ENCODE results near the gene CSNK1G1.
"Not testable (repeated sequence)": the region's sequence is repeated elsewhere in the genome, so short reads cannot be mapped to it uniquely, and the experiment has no call there.

CSNK1G1 gene

GRCh38 chr15:64131547-64131946 is 224.4 kb downstream of the CSNK1G1 start:
- no peak for DNase-seq

DNA sequence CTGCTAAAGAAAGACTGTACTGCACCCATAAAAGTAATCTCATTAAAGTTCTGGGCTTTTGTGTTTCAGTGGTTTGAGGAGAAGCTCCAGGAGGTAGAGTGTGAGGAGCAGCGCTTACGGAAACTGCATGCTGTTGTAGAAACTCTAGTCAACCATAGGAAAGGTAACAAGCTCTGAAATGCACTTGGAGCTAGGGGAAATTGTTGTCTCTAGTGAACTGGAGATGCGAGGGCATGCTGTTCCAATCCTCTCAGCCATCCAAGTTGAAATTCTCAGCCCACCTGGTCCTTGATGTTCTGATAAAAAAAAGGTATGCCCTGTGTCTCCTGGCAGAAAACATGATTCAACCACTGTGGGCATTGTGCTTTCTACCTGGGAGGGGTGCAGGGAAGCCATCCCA is 225.8 kb downstream of the CSNK1G1 start:
- DNase-seq = no peak

GRCh38 chr15:64127521-64128270 is 228.3 kb downstream of the CSNK1G1 start:
- DNase-seq = no peak

DNA sequence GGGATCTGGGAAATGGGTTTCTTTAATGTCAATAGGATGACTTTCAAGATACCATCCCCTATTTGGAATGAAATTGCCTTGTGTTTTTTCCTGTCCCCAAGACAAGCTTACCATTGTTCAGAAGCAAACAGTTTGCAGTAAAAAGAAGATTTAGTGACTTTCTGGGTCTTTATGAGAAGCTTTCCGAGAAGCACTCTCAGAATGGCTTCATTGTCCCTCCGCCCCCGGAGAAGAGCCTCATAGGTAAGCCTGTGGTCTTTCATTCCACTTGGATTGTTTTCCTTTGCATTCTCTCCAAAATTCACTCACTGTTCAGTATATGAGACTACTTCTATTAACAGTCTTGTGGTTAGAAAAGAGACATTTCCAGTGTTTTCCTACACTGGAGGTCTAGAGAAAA is 230.0 kb downstream of the CSNK1G1 start:
- no peak for DNase-seq

- DNase-seq = no peak
These were observed 233.0 kb downstream of the CSNK1G1 start for GRCh38 chr15:64122936-64123351.

DNA sequence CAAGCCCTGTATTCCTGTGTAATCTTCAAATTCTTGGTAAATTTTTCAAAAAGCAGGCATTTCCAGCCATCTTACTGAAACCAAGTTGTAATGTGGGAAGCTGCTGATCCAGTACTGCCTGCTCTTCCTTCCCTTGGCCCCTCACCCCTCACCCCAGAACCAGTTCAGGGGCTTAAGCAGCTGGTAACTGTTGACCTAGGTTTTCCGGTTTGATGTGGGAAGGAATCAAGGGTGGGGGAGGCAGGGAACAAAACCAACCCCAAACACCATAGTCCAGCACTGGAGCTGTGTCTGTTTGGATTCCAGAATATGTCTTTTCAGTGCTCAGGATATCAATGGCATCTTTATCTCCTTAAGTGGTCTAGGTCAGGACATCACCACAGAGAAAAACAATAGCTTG is 233.5 kb downstream of the CSNK1G1 start:
- no peak for DNase-seq

DNA sequence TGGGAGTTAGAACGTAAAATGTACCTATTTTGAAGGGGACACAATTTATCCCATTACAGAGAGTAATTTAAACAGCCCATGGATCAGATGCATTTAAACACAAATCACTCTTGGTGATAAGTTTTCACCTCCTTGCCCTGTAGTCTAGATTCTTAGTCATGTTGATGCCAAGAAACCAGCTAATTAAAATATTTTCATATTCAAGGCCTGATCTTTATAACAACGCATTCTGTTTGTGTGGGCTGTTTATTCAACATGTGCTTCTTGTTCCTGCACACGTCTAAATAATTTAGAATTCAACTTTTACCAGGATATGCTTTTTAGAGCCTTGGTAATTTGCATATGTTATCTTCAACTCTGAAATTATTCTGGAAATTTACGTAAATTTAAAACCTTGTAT is 234.4 kb downstream of the CSNK1G1 start:
- DNase-seq = no peak

- DNase-seq = not testable (repeated sequence)
These were observed 235.7 kb downstream of the CSNK1G1 start for GRCh38 chr15:64120322-64120721.

DNA sequence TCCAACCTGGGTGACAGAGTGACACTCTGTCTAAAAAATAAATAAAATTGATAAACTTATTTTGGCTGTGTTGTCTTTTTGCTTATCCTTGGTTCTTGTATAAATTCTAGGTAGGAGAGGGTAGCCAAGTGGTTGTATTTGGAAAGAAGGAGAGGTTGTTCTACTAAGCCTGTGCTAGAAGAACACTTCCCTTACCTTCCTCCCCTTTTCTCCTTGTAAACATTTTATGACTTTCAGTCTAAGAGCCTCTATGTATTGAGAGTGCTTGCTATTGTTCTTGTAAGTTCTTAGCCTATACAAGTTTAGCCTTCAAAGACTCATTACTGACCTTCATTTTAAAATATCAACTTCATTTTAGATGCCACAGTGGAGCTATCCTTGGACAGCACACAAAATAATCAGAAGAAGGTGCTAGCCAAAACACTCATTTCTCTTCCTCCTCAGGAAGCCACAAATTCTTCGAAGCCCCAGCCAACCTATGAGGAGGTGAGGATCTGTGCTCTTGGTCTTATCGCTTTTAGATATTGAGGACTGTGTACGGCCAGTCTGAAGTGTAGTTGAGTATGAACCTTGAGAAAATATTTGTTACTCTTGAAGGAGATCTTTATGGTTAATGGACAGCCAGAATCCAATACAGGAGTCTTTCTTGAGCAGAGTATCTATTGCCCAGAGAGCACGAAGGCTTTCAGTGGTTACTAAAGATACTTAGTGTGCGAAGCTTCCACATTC is 238.1 kb downstream of the CSNK1G1 start:
- no peak for DNase-seq

Measured in AML-193 (cell line).